DND-41 (cell line): Measurements from ENCODE around the gene CD200R1L.

Source experiments
- ATAC-seq: fragments of 200-7000 bp; cut with Tn5 transposase; 3 replicates; pipeline ENCODE4 v1.9.1; 2021; ENCODE audit warnings: low read depth; ENCODE audit not compliant: insufficient read depth
- DNase-seq: peaks from one replicate; pipeline ENCODE4 v3.0.0-alpha.2; 2020
- H2AFZ ChIP-seq: 2 replicates; pipeline ENCODE4 v1.6.0; 2012; ENCODE audit warnings: low read depth, low read length
- H3K27ac ChIP-seq: 2 replicates; pipeline ENCODE4 v1.5.1; 2012; ENCODE audit warnings: low read length, inconsistent platforms
- H3K27me3 ChIP-seq: fragments of 200-600 bp; sonication (generic); 2 replicates; pipeline ENCODE4 v1.6.0; 2012; ENCODE audit warnings: low read length, mild to moderate bottlenecking, inconsistent platforms; ENCODE audit not compliant: insufficient read depth, poor library complexity
- H3K36me3 ChIP-seq: 2 replicates; pipeline ENCODE4 v1.5.1; 2012; ENCODE audit warnings: low read length, inconsistent platforms; ENCODE audit not compliant: insufficient read depth
- H3K4me1 ChIP-seq: 2 replicates; pipeline ENCODE4 v1.5.1; 2012; ENCODE audit warnings: mild to moderate bottlenecking, low read length; ENCODE audit not compliant: insufficient read depth
- H3K4me2 ChIP-seq: 2 replicates; pipeline ENCODE4 v1.6.0; 2012; ENCODE audit warnings: mild to moderate bottlenecking, moderate library complexity, low read length, inconsistent platforms; ENCODE audit not compliant: insufficient read depth
- H3K4me3 ChIP-seq, 2 experiments: fragments of 200-600 bp in 1 of 2; shearing (Covaris generic) in 1 of 2; 2 replicates each; pipeline ENCODE4 v1.5.1; 2012 to 2016; ENCODE audit warnings: inconsistent platforms in 2 of 2, low read length in 2 of 2, mild to moderate bottlenecking in 2 of 2, low read depth in 1 of 2, moderate library complexity in 1 of 2
- H3K79me2 ChIP-seq: 2 replicates; pipeline ENCODE4 v1.6.0; 2012; ENCODE audit warnings: low read length, inconsistent platforms; ENCODE audit not compliant: insufficient read depth
- H3K9ac ChIP-seq: 2 replicates; pipeline ENCODE4 v1.6.0; 2012; ENCODE audit warnings: low read depth, mild to moderate bottlenecking, inconsistent platforms, low read length, moderate library complexity
- H3K9me3 ChIP-seq: 2 replicates; pipeline ENCODE4 v1.5.1; 2012; ENCODE audit warnings: low read length, moderate library complexity, mild to moderate bottlenecking, inconsistent platforms; ENCODE audit not compliant: insufficient read depth, severe bottlenecking
- H4K20me1 ChIP-seq: 2 replicates; pipeline ENCODE4 v1.6.0; 2012; ENCODE audit warnings: low read length; ENCODE audit not compliant: insufficient read depth
- EZH2 ChIP-seq: IDR thresholded peaks from 3 replicates; pipeline ENCODE4 v1.6.1; 2012; ENCODE audit warnings: borderline replicate concordance, low read depth, mild to moderate bottlenecking, moderate library complexity, low read length, inconsistent platforms; ENCODE audit not compliant: severe bottlenecking
- TF ChIP-seq, protein P1 (sequence below): IDR thresholded peaks from 2 replicates; pipeline ENCODE4 v1.5.1; 2012; ENCODE audit warnings: borderline replicate concordance, low read length, moderate library complexity, mild to moderate bottlenecking; ENCODE audit not compliant: poor library complexity, severe bottlenecking; ENCODE audit errors: extremely low read depth

The CD200R1L gene

DNA sequence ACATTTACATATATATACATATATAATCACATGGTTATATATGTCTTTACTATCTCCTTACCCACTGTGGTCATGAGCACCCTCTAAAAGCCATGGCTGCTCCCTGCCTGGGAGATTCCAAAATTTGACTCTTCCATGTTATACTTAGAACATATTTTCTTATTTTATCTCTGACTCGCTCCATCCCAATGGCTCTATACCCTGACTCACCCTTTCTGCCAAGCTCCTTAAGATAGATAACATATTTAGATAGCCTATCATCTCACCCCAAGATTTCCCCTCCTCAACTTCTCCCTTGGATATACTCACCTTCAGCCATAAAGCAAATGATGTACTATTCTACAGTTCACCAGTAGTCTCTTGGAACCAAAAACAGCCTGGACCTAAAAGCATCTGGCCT is 65.1 kb downstream of the CD200R1L start:
- Histone ChIP-seq H3K36me3 (no peaks in the 10 kb centered on the region), H3K27ac (no peak overlapping the region), H3K4me3 (no peak overlapping the region), H3K9me3 (no peaks in the 10 kb centered on the region), H3K27me3 (no peaks in the 10 kb centered on the region), H3K4me1 (no peaks in the 10 kb centered on the region), H3K79me2 (no peaks in the 10 kb centered on the region), H4K20me1 (no peaks in the 10 kb centered on the region), H3K4me2 (no peak overlapping the region), H2AFZ (no peak overlapping the region), H3K9ac (no peak overlapping the region)
- ATAC-seq (no peak), DNase-seq (no peak)
- no peak for TF ChIP-seq EZH2
- TF ChIP-seq, protein P1, sequence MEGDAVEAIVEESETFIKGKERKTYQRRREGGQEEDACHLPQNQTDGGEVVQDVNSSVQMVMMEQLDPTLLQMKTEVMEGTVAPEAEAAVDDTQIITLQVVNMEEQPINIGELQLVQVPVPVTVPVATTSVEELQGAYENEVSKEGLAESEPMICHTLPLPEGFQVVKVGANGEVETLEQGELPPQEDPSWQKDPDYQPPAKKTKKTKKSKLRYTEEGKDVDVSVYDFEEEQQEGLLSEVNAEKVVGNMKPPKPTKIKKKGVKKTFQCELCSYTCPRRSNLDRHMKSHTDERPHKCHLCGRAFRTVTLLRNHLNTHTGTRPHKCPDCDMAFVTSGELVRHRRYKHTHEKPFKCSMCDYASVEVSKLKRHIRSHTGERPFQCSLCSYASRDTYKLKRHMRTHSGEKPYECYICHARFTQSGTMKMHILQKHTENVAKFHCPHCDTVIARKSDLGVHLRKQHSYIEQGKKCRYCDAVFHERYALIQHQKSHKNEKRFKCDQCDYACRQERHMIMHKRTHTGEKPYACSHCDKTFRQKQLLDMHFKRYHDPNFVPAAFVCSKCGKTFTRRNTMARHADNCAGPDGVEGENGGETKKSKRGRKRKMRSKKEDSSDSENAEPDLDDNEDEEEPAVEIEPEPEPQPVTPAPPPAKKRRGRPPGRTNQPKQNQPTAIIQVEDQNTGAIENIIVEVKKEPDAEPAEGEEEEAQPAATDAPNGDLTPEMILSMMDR: no peak

DNA sequence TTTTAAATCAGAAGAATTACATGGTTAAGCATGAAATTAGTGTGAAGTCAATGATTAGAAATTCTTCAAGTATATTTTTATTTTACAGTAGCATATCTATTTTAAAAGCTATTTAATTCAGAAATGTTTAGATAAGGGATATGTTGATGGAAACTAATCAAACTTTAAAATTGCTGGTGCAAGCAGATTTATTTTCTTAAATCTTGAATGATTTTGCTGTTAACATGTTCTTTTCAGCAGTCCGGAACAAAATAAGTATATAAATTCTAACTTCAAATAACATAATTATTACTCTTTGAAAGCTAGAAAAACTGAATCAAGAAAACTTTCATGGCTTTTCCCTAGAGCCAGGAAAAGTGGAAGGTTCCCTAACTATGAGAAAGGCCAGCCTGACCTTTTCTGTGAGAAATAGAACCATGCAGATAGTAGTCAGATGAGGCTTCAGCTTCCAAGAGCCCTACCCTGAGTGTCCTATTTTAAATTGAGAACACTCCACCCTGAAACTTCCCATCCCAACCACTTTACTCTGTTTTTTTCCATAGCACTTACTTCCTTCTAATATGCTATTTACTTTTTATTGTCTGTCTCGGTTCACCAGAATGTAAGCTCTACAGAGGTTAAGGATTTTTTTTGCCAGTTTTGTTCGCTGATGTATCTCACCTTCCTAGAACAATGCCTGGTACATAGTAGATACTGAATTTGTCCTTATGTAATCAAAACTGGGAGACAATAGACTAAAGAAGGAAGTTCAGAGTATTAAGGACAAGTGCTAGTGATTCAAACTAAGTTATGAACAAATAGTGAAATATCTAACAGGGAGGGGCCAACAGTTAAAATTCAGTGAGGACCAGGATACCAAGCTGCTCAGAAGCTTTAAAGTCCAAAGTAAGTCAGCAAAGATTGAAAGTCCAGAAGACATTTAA is 66.8 kb downstream of the CD200R1L start:
- Histone ChIP-seq H3K79me2 (no peaks in the 10 kb centered on the region), H3K36me3 (no peaks in the 10 kb centered on the region), H3K27ac (no peak overlapping the region), H3K27me3 (no peaks in the 10 kb centered on the region), H2AFZ (no peak overlapping the region), H3K4me3 (no peak overlapping the region), H3K9me3 (no peaks in the 10 kb centered on the region), H3K9ac (no peak overlapping the region), H3K4me1 (no peaks in the 10 kb centered on the region), H4K20me1 (no peaks in the 10 kb centered on the region), H3K4me2 (no peak overlapping the region)
- TF ChIP-seq, protein P1: no peak
- TF ChIP-seq EZH2: no peak
- ATAC-seq: no peak
- DNase-seq: no peak

DNA sequence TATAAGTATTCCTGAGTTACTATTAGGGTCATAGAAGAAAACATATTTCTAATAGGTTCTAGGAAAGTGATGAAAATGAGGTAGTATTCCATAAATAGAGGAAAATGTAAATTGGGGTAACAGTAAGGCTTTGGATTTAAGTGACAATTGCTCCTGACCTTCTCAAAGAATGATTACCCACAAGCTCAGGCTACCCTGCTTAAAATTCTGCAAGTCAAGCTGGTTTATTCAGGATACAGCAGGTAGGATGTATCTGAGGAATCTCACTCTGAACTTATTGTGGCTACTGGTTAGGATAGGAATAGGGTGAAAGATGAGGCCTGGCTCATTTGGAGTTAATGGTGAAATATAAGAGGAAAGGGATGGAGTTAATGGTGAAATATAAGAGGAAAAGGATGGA is 67.7 kb downstream of the CD200R1L start:
- Histone ChIP-seq H3K4me3 (no peak overlapping the region), H3K4me1 (no peaks in the 10 kb centered on the region), H3K27me3 (no peaks in the 10 kb centered on the region), H3K9me3 (no peaks in the 10 kb centered on the region), H4K20me1 (no peaks in the 10 kb centered on the region), H3K79me2 (no peaks in the 10 kb centered on the region), H3K27ac (no peak overlapping the region), H3K4me2 (no peak overlapping the region), H3K36me3 (no peaks in the 10 kb centered on the region), H2AFZ (no peak overlapping the region), H3K9ac (no peak overlapping the region)
- TF ChIP-seq, protein P1: no peak
- TF ChIP-seq EZH2: no peak
- ATAC-seq (no peak), DNase-seq (no peak)
